RPMI7951 (cell line): ENCODE data around the gene VPREB1. TPM values are rescaled to one million over a fixed set of nuclear protein-coding genes. Genes with fewer than 3 reads are reported as not detected.
"Not testable (repeated sequence)": the region's sequence is repeated elsewhere in the genome, so short reads cannot be mapped to it uniquely, and the experiment has no call there.

Experiments used
- DNase-seq: peaks from one replicate; pipeline ENCODE4 v3.0.0-alpha.2; 2012; ENCODE audit warnings: low read depth
- total RNA-seq: library from RNA; depleted of rRNA; stranded (reverse); fragments of >200 nt; shearing (Covaris generic); gene quantifications from 2 replicates; pipeline ENCODE4 v1.2.3, GENCODE V29; 2014; rRNA removed

The VPREB1 gene, protein sequence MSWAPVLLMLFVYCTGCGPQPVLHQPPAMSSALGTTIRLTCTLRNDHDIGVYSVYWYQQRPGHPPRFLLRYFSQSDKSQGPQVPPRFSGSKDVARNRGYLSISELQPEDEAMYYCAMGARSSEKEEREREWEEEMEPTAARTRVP
- total RNA-seq: not detected in 2 replicates

DNA sequence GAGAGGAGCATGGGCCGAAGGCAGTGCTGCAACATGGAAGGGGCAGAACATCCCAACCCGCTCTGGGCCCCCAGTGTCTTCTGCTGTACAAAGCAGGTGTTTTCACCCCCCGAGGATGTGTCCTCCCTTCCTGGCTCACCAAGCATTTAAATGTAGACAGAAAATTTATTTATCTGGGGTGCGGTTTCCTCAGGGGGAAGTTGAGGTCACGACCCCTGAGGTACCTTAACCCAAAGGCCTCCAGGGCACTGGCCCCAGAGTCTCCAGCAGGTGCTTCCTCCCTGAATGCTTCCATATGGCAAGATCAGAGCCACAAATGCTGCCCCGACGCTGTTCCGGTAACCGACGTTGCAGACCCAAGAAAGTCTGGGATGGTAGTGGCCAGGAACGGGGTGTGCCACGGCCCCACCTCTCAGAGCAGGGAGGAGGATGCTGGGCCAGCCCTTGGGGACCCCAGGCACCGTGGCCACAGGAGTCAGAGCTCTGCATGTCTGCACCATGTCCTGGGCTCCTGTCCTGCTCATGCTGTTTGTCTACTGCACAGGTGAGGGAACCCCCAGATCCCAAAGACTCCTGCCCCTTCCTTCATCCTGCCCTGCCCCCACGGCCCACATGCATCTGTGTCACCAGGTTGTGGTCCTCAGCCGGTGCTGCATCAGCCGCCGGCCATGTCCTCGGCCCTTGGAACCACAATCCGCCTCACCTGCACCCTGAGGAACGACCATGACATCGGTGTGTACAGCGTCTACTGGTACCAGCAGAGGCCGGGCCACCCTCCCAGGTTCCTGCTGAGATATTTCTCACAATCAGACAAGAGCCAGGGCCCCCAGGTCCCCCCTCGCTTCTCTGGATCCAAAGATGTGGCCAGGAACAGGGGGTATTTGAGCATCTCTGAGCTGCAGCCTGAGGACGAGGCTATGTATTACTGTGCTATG is at the start of gene VPREB1:
TSS of gene VPREB1 (plus strand) at position 471 of the 935 bp plus-strand sequence. CDS start at position 499, 28 bp downstream.
- DNase-seq: no peak

DNA sequence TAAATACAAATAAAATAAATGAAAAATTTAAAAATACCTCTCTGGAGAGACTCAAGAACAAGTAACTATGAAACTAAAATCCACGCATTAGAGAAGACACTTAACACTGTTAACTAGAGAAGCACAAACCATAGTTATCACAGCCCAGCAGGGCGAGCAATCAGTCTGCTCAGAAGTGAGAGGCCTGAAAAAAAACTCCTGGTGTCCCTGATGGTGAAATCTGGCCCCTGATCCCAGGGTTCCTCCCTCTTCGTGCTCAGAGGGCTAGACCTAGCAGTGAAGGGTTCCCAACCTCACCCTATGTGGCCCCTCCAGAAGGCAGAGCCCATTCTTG is 49.7 kb upstream of the VPREB1 start:
- no peak for DNase-seq

DNA sequence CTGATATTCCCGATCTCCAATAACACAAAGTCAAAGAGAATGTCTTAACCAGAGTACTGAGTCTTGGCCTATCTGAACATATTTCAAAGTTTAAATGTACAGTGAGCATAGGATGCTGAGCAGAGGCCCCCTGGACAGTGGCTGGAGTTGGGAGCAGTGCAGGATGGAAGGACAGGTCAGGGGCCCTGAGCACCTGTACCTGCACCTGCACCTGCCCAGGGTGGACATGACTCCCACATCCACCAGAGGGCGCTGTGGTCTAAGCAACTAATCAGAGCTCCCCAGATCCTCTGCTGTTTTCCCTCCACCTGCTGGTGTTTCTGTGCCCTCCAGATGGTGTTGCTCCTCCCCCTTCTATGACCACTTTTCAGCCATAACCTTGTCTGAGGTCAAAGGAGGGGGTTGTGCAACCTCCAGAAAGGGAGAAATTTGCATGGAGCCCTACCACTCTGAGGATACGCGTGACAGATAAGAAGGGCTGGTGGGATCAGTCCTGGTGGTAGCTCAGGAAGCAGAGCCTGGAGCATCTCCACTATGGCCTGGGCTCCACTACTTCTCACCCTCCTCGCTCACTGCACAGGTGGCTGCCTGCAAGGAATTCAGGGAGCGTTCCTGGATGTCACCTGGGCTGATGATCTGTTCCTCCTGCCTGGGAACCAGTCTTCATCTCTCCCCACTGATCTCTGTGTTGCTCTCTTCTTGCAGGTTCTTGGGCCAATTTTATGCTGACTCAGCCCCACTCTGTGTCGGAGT is 49.1 kb upstream of the VPREB1 start:
- peak; percentile 27 for DNase-seq

DNA sequence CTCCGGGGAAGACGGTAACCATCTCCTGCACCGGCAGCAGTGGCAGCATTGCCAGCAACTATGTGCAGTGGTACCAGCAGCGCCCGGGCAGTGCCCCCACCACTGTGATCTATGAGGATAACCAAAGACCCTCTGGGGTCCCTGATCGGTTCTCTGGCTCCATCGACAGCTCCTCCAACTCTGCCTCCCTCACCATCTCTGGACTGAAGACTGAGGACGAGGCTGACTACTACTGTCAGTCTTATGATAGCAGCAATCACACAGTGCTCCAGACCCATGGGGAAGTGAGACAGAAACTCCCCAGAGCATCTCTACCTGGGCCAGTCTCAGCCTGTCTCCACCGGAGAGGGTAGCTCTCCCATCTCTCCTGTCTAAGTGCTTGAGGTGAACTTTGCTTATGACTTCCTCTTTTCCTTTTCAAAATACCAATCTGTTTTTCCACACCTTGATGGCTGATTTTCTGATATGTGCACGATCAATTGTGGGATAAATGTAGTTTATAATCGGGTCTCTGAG is 48.5 kb upstream of the VPREB1 start:
- no peak for DNase-seq

DNA sequence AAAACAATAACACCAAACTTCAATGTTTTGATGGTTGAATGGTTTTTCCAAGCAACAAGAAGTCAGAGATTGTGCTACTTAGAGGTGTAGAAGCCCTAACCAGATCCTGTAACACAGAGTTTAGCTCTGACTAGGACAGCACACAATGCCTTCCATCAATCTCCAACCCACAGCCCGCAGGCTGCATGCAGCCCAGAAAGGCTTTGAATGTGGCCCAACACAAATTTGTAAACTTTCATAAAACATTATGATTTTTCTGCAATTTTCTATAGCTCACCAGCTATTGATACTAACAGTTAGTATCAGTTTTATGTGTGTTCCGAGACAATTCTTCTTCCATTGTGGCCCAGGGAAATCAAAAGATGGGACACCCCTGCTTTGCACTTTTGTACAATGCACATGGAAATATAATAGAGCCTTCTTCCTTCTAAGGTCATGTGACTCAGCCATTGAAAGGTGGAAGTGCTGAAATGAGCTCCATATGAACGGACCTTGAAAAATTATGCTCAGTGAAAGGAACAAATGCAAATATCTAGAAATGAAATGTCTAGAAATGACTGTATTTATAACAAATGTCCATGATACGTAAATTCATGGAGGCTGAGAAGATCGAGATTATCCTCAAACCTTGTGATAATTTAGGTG is 47.6 kb upstream of the VPREB1 start:
- no peak for DNase-seq

DNA sequence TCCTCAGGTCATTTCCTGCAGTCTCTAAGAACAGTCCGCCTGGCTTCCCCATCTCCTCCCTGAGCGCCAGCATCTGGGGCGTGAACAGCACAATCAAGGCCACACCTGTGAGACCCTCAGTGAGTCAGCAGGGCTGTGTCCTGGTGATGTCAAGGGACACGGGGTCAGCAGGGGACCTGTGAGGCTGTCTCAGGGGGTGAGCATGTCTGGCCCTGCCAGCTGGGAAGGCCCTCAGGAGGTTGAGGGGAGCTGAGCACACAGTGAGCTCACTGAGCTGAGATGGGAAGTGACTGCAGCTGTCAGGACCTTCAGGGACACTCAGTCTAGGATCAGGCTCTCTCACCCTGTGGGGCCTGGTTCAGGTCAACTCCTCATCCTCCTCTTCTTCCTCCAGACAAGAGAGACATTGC is 46.6 kb upstream of the VPREB1 start:
- DNase-seq: no peak

DNA sequence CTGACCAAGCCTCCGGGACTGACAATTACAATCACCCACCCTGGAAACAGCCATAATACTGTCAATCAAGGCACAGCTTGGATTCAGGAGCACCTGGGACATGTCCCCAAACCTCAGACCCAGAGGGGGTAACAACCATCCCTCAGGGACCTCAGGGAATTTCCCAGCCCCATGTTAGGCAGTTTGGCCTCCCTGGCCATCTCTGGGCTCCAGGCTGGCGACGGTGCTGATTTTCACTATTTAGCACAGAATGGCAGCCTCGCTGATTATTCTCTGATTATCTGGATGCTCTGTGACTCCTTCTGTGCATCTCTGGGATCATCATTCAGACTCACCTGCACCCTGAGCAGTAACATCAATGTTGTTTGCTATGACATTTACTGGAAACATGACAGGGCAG is 45.8 kb upstream of the VPREB1 start:
- DNase-seq: no peak

DNA sequence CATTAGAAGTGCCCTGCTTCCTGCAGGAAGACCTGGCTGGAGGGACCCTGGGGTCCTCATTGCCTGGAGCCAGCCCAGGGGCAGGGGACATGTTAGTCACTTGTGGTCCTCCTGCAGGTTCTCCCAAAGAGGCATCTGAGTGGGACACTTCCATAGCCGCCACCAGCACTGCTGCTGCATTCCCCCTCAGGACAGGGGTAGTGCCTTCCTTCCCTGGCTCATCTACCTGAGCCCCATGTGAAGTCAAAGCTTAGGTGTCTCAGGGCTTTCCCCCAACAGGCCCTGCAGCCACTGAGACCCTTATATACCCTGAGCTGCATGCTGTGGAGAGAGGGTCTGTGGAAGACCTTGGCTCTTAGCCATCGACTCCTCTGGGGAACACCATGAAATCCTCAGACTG is 45.0 kb upstream of the VPREB1 start:
- DNase-seq: no peak

DNA sequence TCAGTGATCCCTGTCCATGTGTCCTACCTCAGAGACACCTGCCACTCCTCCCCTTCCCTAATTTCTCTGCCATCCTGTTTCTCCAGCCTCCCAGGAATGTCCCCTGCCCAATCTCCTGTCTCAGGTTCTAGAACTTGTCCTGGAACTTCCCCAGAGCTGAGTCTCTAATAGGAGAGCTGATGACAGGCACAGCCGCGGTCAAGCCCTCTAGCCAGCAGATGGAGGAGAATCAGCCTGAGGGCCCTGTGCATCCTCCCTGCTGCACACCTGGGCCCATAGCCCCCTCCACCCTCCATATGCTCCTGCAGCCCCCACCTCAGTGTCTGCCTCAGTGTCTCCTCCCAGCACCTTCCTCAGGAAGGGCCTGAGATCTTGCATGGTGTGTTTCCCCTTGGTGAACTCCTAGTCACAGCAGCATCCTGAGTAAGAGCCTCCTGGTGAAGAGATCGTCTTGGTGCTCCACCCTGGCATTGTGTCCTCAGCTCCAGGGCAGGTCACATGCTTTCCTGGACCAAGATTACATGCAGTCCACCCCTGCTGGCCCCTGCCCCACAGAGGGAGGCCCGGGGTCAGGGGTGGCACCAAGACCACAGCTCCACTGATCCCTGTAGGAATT is 43.9 kb upstream of the VPREB1 start:
- no peak for DNase-seq

DNA sequence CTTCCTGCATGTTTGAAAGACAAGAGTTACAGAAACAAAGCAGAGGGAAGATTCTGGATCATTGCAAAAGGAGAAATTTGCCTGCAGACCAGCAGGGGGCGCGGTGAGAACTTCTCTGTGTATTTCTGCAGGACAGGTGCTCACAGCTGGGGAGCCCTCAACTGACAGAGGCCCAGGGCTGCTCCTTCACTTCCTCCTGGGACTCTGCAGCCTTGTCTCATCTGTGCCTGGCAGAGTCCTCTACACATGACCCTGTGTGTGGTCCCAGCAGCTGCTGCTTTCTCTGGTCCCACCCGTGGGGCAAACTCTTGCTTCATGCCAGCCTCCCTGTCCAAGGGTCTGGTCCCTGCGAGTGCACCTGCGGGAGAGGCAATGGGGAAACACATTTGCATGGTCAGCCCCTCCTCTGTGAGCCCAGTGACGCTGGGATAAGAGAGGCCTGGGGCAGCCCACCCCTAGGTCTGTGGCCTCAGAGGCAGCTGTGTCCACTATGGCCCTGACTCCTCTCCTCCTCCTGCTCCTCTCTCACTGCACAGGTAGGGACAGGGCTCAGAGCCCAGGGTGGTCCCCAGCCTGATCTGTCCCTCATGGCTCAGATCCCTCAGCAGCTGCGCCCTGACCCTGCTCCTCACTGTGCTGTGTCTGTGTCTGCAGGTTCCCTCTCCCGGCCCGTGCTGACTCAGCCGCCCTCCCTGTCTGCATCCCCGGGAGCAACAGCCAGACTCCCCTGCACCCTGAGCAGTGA is 43.2 kb upstream of the VPREB1 start:
- peak; percentile 8 for DNase-seq

DNA sequence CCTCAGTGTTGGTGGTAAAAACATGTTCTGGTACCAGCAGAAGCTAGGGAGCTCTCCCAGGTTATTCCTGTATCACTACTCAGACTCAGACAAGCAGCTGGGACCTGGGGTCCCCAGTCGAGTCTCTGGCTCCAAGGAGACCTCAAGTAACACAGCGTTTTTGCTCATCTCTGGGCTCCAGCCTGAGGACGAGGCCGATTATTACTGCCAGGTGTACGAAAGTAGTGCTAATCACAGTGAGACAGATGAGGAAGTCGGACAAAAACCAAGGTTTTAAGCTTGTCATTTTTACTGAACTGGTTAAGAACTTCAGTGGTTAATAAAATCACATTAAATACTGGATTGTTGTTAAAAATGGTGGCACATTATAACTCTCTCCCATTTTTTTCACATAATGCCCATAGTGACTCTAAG is 42.6 kb upstream of the VPREB1 start:
- DNase-seq: no peak

DNA sequence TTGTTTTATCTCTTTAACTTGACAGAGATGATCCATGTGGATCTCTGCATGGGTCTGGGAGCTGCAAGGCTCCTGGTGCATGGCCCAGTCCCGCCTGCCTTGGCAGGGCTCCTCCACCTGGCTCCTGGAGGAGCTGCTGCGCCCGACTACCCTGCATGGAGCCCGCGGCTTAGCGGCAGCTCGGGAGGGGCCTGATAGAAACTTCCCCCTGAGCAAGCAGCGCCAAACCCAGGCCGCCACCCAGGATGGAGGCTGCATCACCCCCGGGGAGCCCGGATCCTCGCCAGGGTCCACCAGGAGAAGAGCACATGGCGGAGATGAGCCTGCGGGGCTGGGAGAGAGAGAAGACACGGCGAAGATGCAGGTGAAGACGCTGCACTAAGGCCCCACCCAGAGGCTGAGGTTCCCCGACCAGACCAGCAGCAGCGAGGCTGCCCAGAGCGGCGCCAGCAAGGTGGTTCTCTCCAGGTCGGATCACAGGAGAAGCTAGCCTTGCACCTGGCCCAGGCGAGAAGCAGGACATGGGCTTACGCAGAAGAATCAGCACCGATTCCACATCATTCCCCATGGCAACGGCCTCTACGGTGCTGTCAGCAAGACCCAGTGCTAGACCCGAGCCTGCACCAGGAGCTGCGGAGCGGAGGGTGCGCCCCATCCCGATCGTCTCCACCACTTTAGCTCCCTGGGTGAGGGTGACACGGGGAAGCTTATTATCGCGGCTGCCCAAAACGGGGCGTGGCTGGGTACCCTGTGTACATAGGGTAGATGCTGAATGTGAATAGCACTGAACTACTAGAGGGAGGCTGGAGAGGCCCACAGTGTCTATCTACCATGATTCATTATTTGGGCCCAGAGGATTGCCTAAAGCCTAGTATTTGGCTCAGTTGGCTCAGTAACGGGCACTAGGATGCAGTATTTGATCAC is 41.3 kb upstream of the VPREB1 start:
- DNase-seq: no peak

DNA sequence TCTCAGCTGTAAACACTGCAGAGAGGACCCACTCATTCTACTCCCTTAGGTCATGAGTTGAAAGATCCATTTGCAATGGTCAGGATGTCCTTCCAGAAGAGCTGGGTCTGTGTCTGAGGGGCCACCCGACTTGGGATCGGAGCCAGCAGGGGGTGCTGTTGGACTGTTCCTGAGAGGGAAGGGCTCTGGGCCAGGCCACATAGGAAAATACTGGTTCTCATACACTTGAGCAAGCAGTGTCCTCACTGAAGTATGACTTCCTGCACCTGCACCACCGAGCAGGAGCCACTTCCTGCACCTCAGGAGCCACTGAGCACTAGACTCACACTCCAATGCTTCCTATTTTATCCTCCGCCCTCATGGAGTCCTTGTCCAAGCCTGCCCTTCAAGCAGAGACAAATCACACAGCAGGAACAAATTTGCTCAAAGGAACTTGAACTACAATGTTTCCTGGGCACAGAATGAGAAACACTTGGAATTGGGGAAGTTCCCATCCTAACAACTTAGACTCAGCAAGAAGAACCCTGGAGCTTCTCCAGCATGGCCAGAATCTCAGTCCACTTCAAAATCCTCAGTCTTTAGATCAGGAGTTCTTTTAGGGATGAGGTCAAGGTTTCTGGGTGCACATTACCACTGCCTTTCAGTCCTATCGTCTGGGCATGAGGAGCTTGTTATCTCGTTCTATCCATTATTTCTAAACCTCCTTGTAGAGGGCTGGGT is 36.6 kb upstream of the VPREB1 start:
- peak; percentile 52 for DNase-seq

DNA sequence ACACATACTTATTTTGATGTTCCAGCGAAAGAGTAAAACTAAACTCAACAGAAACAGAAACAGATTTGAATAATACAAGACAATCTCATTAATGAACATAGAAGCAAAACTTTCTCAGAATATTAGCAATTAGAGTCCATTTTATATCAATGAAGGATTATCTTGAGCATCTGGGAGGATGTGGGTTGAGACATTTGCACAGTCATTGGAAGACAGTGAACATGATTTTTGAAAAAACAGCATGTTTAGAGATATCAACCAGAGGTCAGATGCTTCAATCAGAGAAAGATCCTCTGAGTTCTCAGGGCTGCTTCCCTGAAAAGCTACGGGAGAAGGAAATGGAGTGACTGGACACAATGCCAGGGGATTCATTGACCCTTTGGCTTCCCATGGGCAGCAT is 35.9 kb upstream of the VPREB1 start:
- no peak for DNase-seq

DNA sequence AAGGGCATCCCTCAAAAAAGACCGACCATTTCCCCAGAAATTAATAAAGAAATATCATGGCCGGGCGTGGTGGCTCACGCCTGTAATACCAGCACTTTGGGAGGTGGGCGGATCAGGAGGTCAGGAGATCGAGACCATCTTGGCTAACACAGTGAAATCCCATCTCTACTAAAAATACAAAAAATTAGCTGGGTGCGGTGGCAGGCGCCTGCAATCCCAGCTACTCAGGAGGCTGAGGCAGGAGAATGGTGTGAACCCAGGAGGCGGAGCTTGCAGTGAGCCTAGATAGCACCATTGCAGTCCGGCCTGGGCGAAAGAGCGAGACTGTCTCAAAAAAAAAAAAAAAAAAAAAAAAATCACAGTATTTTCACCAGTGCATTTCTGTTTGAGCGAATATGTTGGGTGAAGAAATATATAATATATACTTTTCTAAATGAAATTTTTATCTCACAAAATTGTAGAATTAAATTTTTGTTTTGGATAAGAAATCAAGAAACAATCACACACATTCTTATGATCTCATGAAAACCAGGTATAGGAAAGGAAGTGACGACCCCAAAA is 35.4 kb upstream of the VPREB1 start:
- not testable (repeated sequence) for DNase-seq

DNA sequence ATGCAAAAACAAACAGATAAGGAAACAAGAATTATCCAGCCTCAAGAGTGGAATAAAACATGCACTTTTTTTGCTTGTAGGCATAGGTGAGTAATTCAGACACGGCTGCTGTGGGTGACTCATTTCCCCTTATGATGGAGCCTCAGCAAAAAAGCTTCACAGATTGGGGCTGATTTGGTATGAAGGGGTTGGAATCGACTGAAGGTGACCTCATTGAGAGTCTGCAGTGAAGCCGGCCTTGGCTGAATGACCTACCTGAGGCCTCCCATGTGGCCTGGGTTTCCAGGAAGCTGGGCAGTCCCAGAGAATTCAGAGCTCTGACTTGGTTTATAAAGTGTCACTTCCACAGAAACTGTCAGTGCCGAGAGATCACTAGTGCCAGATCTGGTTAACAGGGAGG is 34.2 kb upstream of the VPREB1 start:
- DNase-seq: peak; percentile 71

DNA sequence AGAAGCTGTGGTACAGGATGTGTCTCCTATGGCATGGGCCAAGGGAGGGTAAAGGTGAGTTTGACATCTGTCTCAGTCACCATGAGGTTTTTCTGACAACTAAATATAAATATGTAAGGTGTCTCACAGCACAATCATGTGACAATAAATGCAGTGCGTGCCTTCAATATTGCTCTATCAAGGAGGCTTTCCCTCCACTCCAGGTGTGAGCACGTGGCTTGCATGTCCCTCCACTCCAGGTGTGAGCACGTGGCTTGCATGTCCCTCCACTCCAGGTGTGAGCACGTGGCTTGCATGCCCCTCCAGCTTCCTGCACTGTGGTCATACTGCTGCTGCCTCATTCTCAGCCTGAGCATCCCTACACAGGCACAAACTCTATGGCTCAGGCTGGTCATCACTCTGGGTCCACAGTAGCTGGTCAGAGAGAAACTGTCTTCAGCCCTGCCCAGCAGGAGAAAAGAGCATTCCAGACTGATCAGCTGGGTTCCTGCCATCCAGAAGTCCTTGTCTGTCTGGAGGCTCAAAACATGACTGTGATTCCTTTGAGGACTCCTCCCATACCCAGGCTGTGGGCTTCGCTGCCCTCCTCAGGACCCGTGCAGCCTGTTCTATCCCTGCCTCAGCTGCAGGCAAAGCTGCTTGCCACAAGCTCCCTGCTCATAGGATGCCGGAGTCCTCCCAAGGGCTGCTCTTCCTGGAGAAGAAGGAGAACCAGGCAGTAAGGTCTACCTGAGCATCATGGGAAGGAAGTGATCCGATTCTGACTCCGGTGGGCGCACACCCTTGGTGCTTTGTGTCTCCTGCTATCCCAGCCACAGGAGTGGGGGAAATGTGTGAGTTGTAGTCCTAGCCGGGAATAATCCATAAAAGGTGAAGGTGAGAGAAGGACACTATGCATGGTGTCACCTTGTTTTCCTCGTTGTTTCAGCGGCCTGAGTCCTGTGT is 33.4 kb upstream of the VPREB1 start:
- no peak for DNase-seq
